SU-DHL-6 (cell line): ENCODE data around the gene FAM83D.

Experiments
- H2AFZ ChIP-seq: fragments of 200-600 bp; sonication (generic); 2 replicates; pipeline ENCODE4 v1.6.1; 2014; ENCODE audit warnings: low read depth, mild to moderate bottlenecking, moderate library complexity, mixed read lengths, antibody characterized with exemption, low read length; ENCODE audit not compliant: severe bottlenecking
- H3F3A ChIP-seq: fragments of 200-600 bp; shearing (Covaris generic); 2 replicates; pipeline ENCODE4 v1.6.0; 2016; ENCODE audit warnings: antibody characterized with exemption, mild to moderate bottlenecking; ENCODE audit not compliant: insufficient read depth
- H3K27ac ChIP-seq: fragments of 200-600 bp; sonication (generic); 2 replicates; pipeline ENCODE4 v1.5.1; 2016; ENCODE audit warnings: low read depth, mild to moderate bottlenecking, low read length, moderate library complexity, mixed read lengths
- H3K27me3 ChIP-seq: fragments of 200-600 bp; sonication (generic), shearing (Covaris generic); 2 replicates; pipeline ENCODE4 v1.6.0; 2014; ENCODE audit warnings: mild to moderate bottlenecking, low read length
- H3K36me3 ChIP-seq: fragments of 200-600 bp; sonication (generic); 2 replicates; pipeline ENCODE4 v1.6.1; 2014; ENCODE audit warnings: mild to moderate bottlenecking, low read length, mixed read lengths
- H3K4me2 ChIP-seq: fragments of 300-600, 200-600 bp; shearing (Covaris generic), sonication (generic); 2 replicates; pipeline ENCODE4 v1.6.0; 2014; ENCODE audit warnings: low read length, low read depth, mild to moderate bottlenecking; ENCODE audit not compliant: poor library complexity, severe bottlenecking
- H3K4me3 ChIP-seq: fragments of 200-600 bp; sonication (generic); 2 replicates; pipeline ENCODE4 v1.5.1; 2014; ENCODE audit warnings: antibody characterized with exemption, low read length, mild to moderate bottlenecking, mixed read lengths; ENCODE audit not compliant: insufficient read depth, poor library complexity, severe bottlenecking
- H3K79me2 ChIP-seq: fragments of 200-600 bp; sonication (generic); 2 replicates; pipeline ENCODE4 v1.6.1; 2014; ENCODE audit warnings: mild to moderate bottlenecking, low read length, moderate library complexity; ENCODE audit not compliant: insufficient read depth
- H3K9ac ChIP-seq: fragments of 200-600 bp; sonication (generic); 2 replicates; pipeline ENCODE4 v1.7.0; 2014; ENCODE audit warnings: mild to moderate bottlenecking, low read length
- H3K9me2 ChIP-seq: fragments of 200-600 bp; sonication (generic); replicated peaks from 2 replicates; pipeline ENCODE4 v1.6.1; 2014; ENCODE audit warnings: low read length; ENCODE audit not compliant: insufficient read depth
- H3K9me3 ChIP-seq: fragments of 200-600 bp; sonication (generic); 2 replicates; pipeline ENCODE4 v1.6.1; 2014; ENCODE audit warnings: low read length, mixed read lengths; ENCODE audit not compliant: insufficient read depth
- H4K20me1 ChIP-seq: fragments of 200-600 bp; sonication (generic); 2 replicates; pipeline ENCODE4 v1.6.1; 2014; ENCODE audit warnings: low read depth, mild to moderate bottlenecking, antibody characterized with exemption, low read length, moderate library complexity, mixed read lengths
- CTCF ChIP-seq: fragments of 200-600 bp; sonication (generic); IDR thresholded peaks from one replicate; pipeline ENCODE4 v1.5.1; 2017; ENCODE audit warnings: antibody characterized with exemption, mild to moderate bottlenecking, low read length, moderate library complexity; ENCODE audit not compliant: insufficient read depth, poor library complexity, severe bottlenecking
- EZH2phosphoT487 ChIP-seq: fragments of 200-600 bp; sonication (generic), shearing (Covaris generic); conservative IDR thresholded peaks from 2 replicates; pipeline ENCODE4 v1.6.1; 2018; ENCODE audit warnings: mild to moderate bottlenecking, antibody characterized with exemption, low read length, moderate library complexity, mixed read lengths

The FAM83D gene

DNA sequence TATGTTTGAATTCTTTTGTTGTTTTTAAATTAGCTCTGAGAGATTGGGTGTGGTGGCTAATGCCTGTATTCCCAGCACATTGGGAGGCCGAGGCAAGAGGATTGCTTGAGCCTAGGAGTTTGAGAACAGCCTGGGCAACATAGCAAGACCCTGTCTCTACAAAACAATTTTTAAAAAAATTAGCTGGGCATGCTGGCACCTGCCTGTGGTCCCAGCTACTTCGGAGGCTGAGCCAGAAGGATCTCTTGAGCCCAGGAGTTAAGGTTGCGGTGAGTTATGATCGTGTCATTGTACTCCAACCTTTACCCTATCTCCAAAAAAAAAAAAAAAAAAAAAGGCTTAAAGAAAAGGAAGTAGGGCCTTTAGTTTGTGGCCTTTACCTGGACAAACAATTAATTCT is 58.8 kb downstream of the FAM83D start:
- Histone ChIP-seq H3K9me3 (no peaks in the 10 kb centered on the region), H3K79me2 (peaks cover 7% of the 10 kb centered on the region), H3K36me3 (0 out of 2 replicates have a peak, but pooled peaks cover 7% of the 10 kb centered on the region), H4K20me1 (0 out of 2 replicates have a peak, but pooled peaks cover 2% of the 10 kb centered on the region), H3K27me3 (no peaks in the 10 kb centered on the region), H3F3A (no peaks in the 10 kb centered on the region), H3K9ac (no peak overlapping the region), H2AFZ (no peak overlapping the region), H3K9me2 (no peaks in the 10 kb centered on the region), H3K4me2 (no peak overlapping the region), H3K4me3 (no peak overlapping the region), H3K27ac (no peak overlapping the region)
- TF ChIP-seq CTCF (no peak), EZH2phosphoT487 (no peak)

GRCh38 chr20:38985603-38986170 is 59.5 kb downstream of the FAM83D start:
- Histone ChIP-seq H3K4me3 (no peak overlapping the region), H3K4me2 (no peak overlapping the region)

GRCh38 chr20:38986663-38987062 is 60.4 kb downstream of the FAM83D start:
- H3K27me3 ChIP-seq, result no peaks in the 10 kb centered on the region
- H3K36me3 ChIP-seq, result peaks cover 7% of the 10 kb centered on the region
- H2AFZ ChIP-seq, result no peak overlapping the region
- no peak overlapping the region for H3K4me3 ChIP-seq
- no peak overlapping the region for H3K9ac ChIP-seq
- TF ChIP-seq EZH2phosphoT487, result no peak
- no peaks in the 10 kb centered on the region for H4K20me1 ChIP-seq
- H3K79me2 ChIP-seq, result no peaks in the 10 kb centered on the region
- H3F3A ChIP-seq, result no peaks in the 10 kb centered on the region
- no peak overlapping the region for H3K27ac ChIP-seq
- no peaks in the 10 kb centered on the region for H3K9me2 ChIP-seq
- H3K9me3 ChIP-seq, result no peaks in the 10 kb centered on the region
- no peak overlapping the region for H3K4me2 ChIP-seq

More at GRCh38 chr20:38985603-38986170, 59.5 kb downstream of the FAM83D start:
- no peak overlapping the region for H3K9ac ChIP-seq
- H4K20me1 ChIP-seq, result no peaks in the 10 kb centered on the region
- 0 out of 2 replicates have a peak, but pooled peaks cover 2% of the 10 kb centered on the region for H3K79me2 ChIP-seq
- no peak overlapping the region for H2AFZ ChIP-seq
- peaks cover 7% of the 10 kb centered on the region; the same call in 1 of the 2 replicates for H3K36me3 ChIP-seq
- H3K9me3 ChIP-seq, result no peaks in the 10 kb centered on the region
- no peaks in the 10 kb centered on the region for H3F3A ChIP-seq
- H3K27me3 ChIP-seq, result no peaks in the 10 kb centered on the region
- H3K27ac ChIP-seq, result no peak overlapping the region
- H3K9me2 ChIP-seq, result no peaks in the 10 kb centered on the region
- no peak for TF ChIP-seq EZH2phosphoT487
- no peak for TF ChIP-seq CTCF

GRCh38 chr20:38987777-38988176 is 61.6 kb downstream of the FAM83D start:
- H3K27ac ChIP-seq, result no peak overlapping the region
- H3F3A ChIP-seq, result no peaks in the 10 kb centered on the region
- H3K79me2 ChIP-seq, result no peaks in the 10 kb centered on the region
- no peak overlapping the region for H3K4me2 ChIP-seq
- TF ChIP-seq EZH2phosphoT487, result no peak
- no peak for TF ChIP-seq CTCF
- H3K9me3 ChIP-seq, result no peaks in the 10 kb centered on the region
- peaks cover 7% of the 10 kb centered on the region for H3K36me3 ChIP-seq
- no peaks in the 10 kb centered on the region for H4K20me1 ChIP-seq
- H3K9me2 ChIP-seq, result no peaks in the 10 kb centered on the region
- no peak overlapping the region for H2AFZ ChIP-seq
- no peaks in the 10 kb centered on the region for H3K27me3 ChIP-seq
- no peak overlapping the region for H3K4me3 ChIP-seq
- H3K9ac ChIP-seq, result no peak overlapping the region
